Endothelial cell of umbilical vein (primary cell): ENCODE results near the gene ALPL.

ENCODE experiments used
- EZH2 ChIP-seq: IDR thresholded peaks from 2 replicates; pipeline ENCODE4 v1.6.1; 2012; ENCODE audit warnings: borderline replicate concordance, low read depth, mild to moderate bottlenecking, moderate library complexity, low read length, inconsistent platforms; ENCODE audit not compliant: severe bottlenecking
- TF ChIP-seq, protein P1 (sequence below), 2 donors: IDR thresholded peaks; 1 replicate in 1 of 2; 2 replicates in 1 of 2; pipeline ENCODE4 v1.5.1; 2011; ENCODE audit warnings: low read length in 2 of 2, mild to moderate bottlenecking in 2 of 2, moderate library complexity in 2 of 2, control low read depth in 1 of 2, inconsistent platforms in 1 of 2, low read depth in 1 of 2; ENCODE audit not compliant: insufficient read depth in 1 of 2; ENCODE audit errors: extremely low read depth in 1 of 2

DNA sequence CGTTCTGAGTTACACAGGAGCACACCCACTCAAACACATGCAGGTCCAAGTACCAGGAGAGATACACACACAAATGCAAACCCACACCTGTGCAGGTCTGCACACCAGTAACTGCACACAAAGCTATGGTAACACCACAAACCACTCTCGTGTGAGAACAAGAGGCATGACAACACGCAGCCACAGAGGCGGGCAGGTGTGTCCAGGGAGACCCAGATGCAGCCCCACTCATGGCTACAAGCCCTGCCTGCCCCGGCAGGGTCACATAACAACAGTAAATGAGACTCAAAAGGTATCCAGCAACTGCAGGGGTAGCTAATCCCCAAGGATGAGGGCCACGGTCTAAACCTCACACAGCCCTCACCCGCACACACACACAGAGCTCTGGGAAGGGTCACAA, 111.8 kb downstream of the ALPL start:
- no peak for TF ChIP-seq EZH2
- TF ChIP-seq, protein P1, sequence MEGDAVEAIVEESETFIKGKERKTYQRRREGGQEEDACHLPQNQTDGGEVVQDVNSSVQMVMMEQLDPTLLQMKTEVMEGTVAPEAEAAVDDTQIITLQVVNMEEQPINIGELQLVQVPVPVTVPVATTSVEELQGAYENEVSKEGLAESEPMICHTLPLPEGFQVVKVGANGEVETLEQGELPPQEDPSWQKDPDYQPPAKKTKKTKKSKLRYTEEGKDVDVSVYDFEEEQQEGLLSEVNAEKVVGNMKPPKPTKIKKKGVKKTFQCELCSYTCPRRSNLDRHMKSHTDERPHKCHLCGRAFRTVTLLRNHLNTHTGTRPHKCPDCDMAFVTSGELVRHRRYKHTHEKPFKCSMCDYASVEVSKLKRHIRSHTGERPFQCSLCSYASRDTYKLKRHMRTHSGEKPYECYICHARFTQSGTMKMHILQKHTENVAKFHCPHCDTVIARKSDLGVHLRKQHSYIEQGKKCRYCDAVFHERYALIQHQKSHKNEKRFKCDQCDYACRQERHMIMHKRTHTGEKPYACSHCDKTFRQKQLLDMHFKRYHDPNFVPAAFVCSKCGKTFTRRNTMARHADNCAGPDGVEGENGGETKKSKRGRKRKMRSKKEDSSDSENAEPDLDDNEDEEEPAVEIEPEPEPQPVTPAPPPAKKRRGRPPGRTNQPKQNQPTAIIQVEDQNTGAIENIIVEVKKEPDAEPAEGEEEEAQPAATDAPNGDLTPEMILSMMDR (IDR thresholded peaks at IDR 0.05; ENCODE audit: extremely low read depth in 1 of 2, insufficient read depth in 1 of 2, low read depth in 1 of 2, low read length in 2 of 2), result no peak
